Adrenal gland (tissue), 12 donors: ENCODE results near the gene RPS27. TPM values are rescaled to one million over a fixed set of nuclear protein-coding genes. Genes with fewer than 3 reads are reported as not detected.
A peak's percentile ranks its signal among the peaks of the same experiment; 100 is the strongest.
"Not testable (repeated sequence)": the region's sequence is repeated elsewhere in the genome, so short reads cannot be mapped to it uniquely, and the experiment has no call there.

Experiments
- DNase-seq, 7 donors: peaks; one replicate each; pipeline ENCODE4 v3.0.0-alpha.2; 2019 to 2020
- H3K27ac ChIP-seq, 5 donors: fragments of 200-600 bp; sonication (generic) in 4 of 5; 1 replicate in 3 of 5; 2 replicates in 2 of 5; pipeline versions ENCODE4 v1.5.1 to v1.8.0; 2016 to 2020; ENCODE audit warnings: mild to moderate bottlenecking in 1 of 5
- H3K27me3 ChIP-seq: fragments of 200-600 bp; 2 replicates; pipeline ENCODE4 v1.8.0; 2021
- H3K36me3 ChIP-seq, 2 donors: fragments of 200-600 bp; replicated peaks in 1 of 2; 1 replicate in 1 of 2; 2 replicates in 1 of 2; pipeline versions ENCODE4 v1.5.1 to v1.8.0; 2018 to 2022
- H3K4me1 ChIP-seq, 2 donors: fragments of 200-600 bp; replicated peaks in 1 of 2; 1 replicate in 1 of 2; 2 replicates in 1 of 2; pipeline versions ENCODE4 v1.5.1 to v1.8.0; 2018 to 2021
- H3K4me3 ChIP-seq, 4 donors: fragments of 200-600 bp; sonication (generic) in 3 of 4; one replicate each; pipeline ENCODE4 v1.5.1; 2016 to 2018
- H3K9me3 ChIP-seq, 3 donors: fragments of 200-600 bp; sonication (generic) in 1 of 3; replicated peaks in 1 of 3; 1 replicate in 2 of 3; 2 replicates in 1 of 3; pipeline versions ENCODE4 v1.5.1 to v1.8.0; 2016 to 2021
- CTCF ChIP-seq, 6 experiments: fragments of 450-650 bp in 4 of 6; fragments of 200-600 bp in 2 of 6; sonication (generic) in 1 of 6; IDR thresholded peaks; 1 replicate in 5 of 6; 2 replicates in 1 of 6; pipeline versions ENCODE4 v1.5.1 to v1.8.0; 2016 to 2021; ENCODE audit warnings: antibody characterized with exemption in 6 of 6, mild to moderate bottlenecking in 2 of 6, moderate library complexity in 1 of 6
- POLR2A ChIP-seq, 2 donors: fragments of 450-650 bp; IDR thresholded peaks; one replicate each; pipeline ENCODE4 v1.6.1; 2017; ENCODE audit warnings: antibody characterized with exemption in 2 of 2, mild to moderate bottlenecking in 2 of 2, moderate library complexity in 1 of 2
- WGBS, 4 donors: extraction: QIAGEN DNeasy Blood & Tissue Kit in 2 of 4; methylation state at CpG; one replicate each; pipeline versions ENCODE4 v1.1.5 to v1.1.7; 2013 to 2017; 5-methylcytosine and 5-hydroxymethylcytosine counted together
- intact Hi-C, 2 donors: fragments of 100-400 bp; cut with DNase I; formaldehyde crosslinking; loops; one replicate each; pipeline versions ENCODE4 v1.14.1 to v1.15.0; 2022 to 2023
- polyA plus RNA-seq, 3 donors: library from polyadenylated mRNA; stranded (reverse); fragments of 200-250 nt in 2 of 3; fragments of 350-450 nt in 1 of 3; fragmentation: Illumina TruSeq in 1 of 3; extraction: RNeasy Lipid Tissue Mini Kit (QIAGEN cat#74804) in 1 of 3; gene quantifications; one replicate each; pipeline ENCODE4 v1.2.3, GENCODE V29; 2013 to 2014
- total RNA-seq, 9 donors: library from RNA; depleted of rRNA in 4 of 9; stranded (reverse); fragments of >200 nt in 4 of 9; fragments of 120-200 nt in 1 of 9; fragmentation: NEBNext Ultra II Directional in 1 of 9; extraction: Animal tissue kit (Norgen Biotek cat#: 25700) in 1 of 9; gene quantifications; one replicate each; pipeline versions ENCODE4 v1.1.0 to v1.2.4, GENCODE V29; 2013 to 2023
- donor health status: healthy with polysubstance abuse.
- donor health status: Bipolar disorder and iron deficiency.
- donor health status: DM: yes; HTN: yes; CAD: no.
- donor health status: DM: no; HTN: no; CAD: no.
- donor health status: DM: no; HTN: no; CAD: no.
- donor health status: DM: yes; HTN: yes; CAD: no.

Gene RPS27
- total and polyA plus RNA-seq, 12 donors = 943 to 6,436 (median 1,761) TPM

GRCh38 chr1:153978274-153978909, 12.2 kb upstream of the RPS27 start:
- Histone ChIP-seq H3K4me3 (peak overlapping the region in 3 of 4 donors; percentile 52 to 87 (median 85)), H3K27me3 (no peaks in the 10 kb centered on the region), H3K36me3 (peaks cover 0 to 45% of the 10 kb centered on the region in 2 donors), H3K4me1 (peaks cover 17 to 18% of the 10 kb centered on the region in 2 donors), H3K27ac (peak overlapping the region in 4 of 5 donors; percentile 86 to 93 (median 91)), H3K9me3 (no peaks in the 10 kb centered on the region)
- no peak for TF ChIP-seq POLR2A (IDR thresholded peaks at IDR 0.05)
- TF ChIP-seq CTCF (IDR thresholded peaks at IDR 0.05) = no peak
- DNase-seq = no peak
- WGBS, 4 donors = 52 to 56% (median 54%) methylated on average over 9 of the region's 9 CpGs
- intact Hi-C loops = no loop called here

GRCh38 chr1:153979091-153979490, 11.5 kb upstream of the RPS27 start:
- Histone ChIP-seq H3K4me1 (peaks cover 17 to 21% of the 10 kb centered on the region in 2 donors), H3K36me3 (peaks cover 0 to 38% of the 10 kb centered on the region in 2 donors)
- WGBS, 4 donors = 90 to 94% (median 92%) methylated on average over 12 of the region's 12 CpGs
- H3K4me3 ChIP-seq, H3K27me3 ChIP-seq, H3K27ac ChIP-seq, intact Hi-C loops, DNase-seq, H3K9me3 ChIP-seq: not testable (repeated sequence)

GRCh38 chr1:153981735-153982134, 8.8 kb upstream of the RPS27 start:
- Histone ChIP-seq H3K36me3 (peaks cover 0 to 16% of the 10 kb centered on the region in 2 donors), H3K4me1 (peaks cover 22 to 29% of the 10 kb centered on the region in 2 donors)
- H3K27me3 ChIP-seq, DNase-seq, H3K4me3 ChIP-seq, H3K9me3 ChIP-seq, H3K27ac ChIP-seq: not testable (repeated sequence)
- WGBS, 4 donors = 87 to 96% (median 90%) methylated on average over 2 of the region's 2 CpGs
- intact Hi-C loops = loop anchor here in 1 of 2 donors (10.0 kb wide), 1 partner anchor 297 kb away; no protein-coding TSS in a partner anchor

- Histone ChIP-seq H3K4me1 (peaks cover 15 to 24% of the 10 kb centered on the region in 2 donors), H3K4me3 (peak overlapping the region in 1 of 4 donors; percentile 84), H3K36me3 (peaks cover 0 to 11% of the 10 kb centered on the region in 2 donors), H3K27me3 (no peaks in the 10 kb centered on the region), H3K27ac (peak overlapping the region in 4 of 5 donors; percentile 5 to 89 (median 67)), H3K9me3 (no peaks in the 10 kb centered on the region)
- 58 to 70% (median 63%) methylated on average over 6 of the region's 6 CpGs for WGBS, 4 donors
- intact Hi-C loops = loop anchor here in 1 of 2 donors (10.0 kb wide), 1 partner anchor 300 kb away; no protein-coding TSS in a partner anchor
- TF ChIP-seq CTCF (IDR thresholded peaks at IDR 0.05) (peak in 1 of 6 experiments; percentile 5), POLR2A (IDR thresholded peaks at IDR 0.05) (no peak)
- DNase-seq = no peak
Measured at GRCh38 chr1:153984123-153984894, 6.3 kb upstream of the RPS27 start.

GRCh38 chr1:153985341-153985912, 5.1 kb upstream of the RPS27 start:
- peaks cover 15 to 28% of the 10 kb centered on the region in 2 donors for H3K4me1 ChIP-seq
- TF ChIP-seq POLR2A (IDR thresholded peaks at IDR 0.05) (no peak), CTCF (IDR thresholded peaks at IDR 0.05) (no peak)
- no peaks in the 10 kb centered on the region for H3K9me3 ChIP-seq
- peak overlapping the region in 3 of 4 donors; percentile 53 to 84 (median 70) for H3K4me3 ChIP-seq
- DNase-seq = peak in 3 of 7 donors; percentile 37 to 54 (median 51)
- H3K27me3 ChIP-seq = no peaks in the 10 kb centered on the region
- peak overlapping the region; percentile 23 to 90 (median 88) for H3K27ac ChIP-seq
- H3K36me3 ChIP-seq = peaks cover 0 to 11% of the 10 kb centered on the region in 2 donors
- intact Hi-C loops = loop anchor here (5.0 to 10.0 kb wide), 2 partner anchors 188 to 301 kb away; no protein-coding TSS in a partner anchor
- 10 to 15% (median 12%) methylated on average over 7 of the region's 7 CpGs for WGBS, 4 donors
